ENCODE measurements around the gene PIK3R1. TPM values are rescaled to one million over a fixed set of nuclear protein-coding genes. Genes with fewer than 3 reads are reported as not detected.

PIK3R1 gene
- total and polyA plus RNA-seq, 7 donors: 29.7 to 155 (median 102) TPM

GRCh38 chr5:68215898-68216244, 315 bp downstream of the PIK3R1 start:
- no peak for DNase-seq
- no peak for TF ChIP-seq CTCF (IDR thresholded peaks at IDR 0.05)
- H3K9me3 ChIP-seq: peaks cover 3% of the 10 kb centered on the region
- intact Hi-C loops (cut with DNase I): loop anchor here in 1 of 2 donors (2.0 to 10.0 kb wide), 3 partner anchors 27 to 591 kb away; no protein-coding TSS in a partner anchor
- peak overlapping the region; percentile 95 for H3K4me3 ChIP-seq
- peak; percentile 45 to 54 (median 48) for ATAC-seq
- H3K4me1 ChIP-seq: peaks cover 24% of the 10 kb centered on the region
- H3K27ac ChIP-seq: peak overlapping the region; percentile 99
- H3K27me3 ChIP-seq (ENCODE audit: insufficient read depth in 3 of 3, low read length in 2 of 3): no peaks in the 10 kb centered on the region
- H3K36me3 ChIP-seq (ENCODE audit: insufficient read depth in 1 of 2, low read depth in 1 of 2): peaks cover 0 to 4% of the 10 kb centered on the region in 2 donors
- 0% methylated on average over 8 to 38 of the region's 38 CpGs for WGBS, 3 donors

GRCh38 chr5:68216245-68217046, 890 bp downstream of the PIK3R1 start:
- DNase-seq (peak; percentile 46 to 76), ATAC-seq (peak; percentile 6 to 51 (median 22))
- peaks cover 7% of the 10 kb centered on the region for H3K9me3 ChIP-seq
- no peak for TF ChIP-seq CTCF (IDR thresholded peaks at IDR 0.05)
- H3K27me3 ChIP-seq (ENCODE audit: insufficient read depth in 3 of 3, low read length in 2 of 3): no peaks in the 10 kb centered on the region
- intact Hi-C loops (cut with DNase I): loop anchor here in 1 of 2 donors (2.0 to 10.0 kb wide), 3 partner anchors 26 to 592 kb away; no protein-coding TSS in a partner anchor
- 0% methylated on average over 48 to 49 of the region's 49 CpGs for WGBS, 3 donors
- peaks cover 27% of the 10 kb centered on the region for H3K4me1 ChIP-seq
- peak overlapping the region; percentile 95 for H3K4me3 ChIP-seq
- peaks cover 0 to 4% of the 10 kb centered on the region in 2 donors for H3K36me3 ChIP-seq (ENCODE audit: insufficient read depth in 1 of 2, low read depth in 1 of 2)
- H3K27ac ChIP-seq: peak overlapping the region; percentile 99

DNA sequence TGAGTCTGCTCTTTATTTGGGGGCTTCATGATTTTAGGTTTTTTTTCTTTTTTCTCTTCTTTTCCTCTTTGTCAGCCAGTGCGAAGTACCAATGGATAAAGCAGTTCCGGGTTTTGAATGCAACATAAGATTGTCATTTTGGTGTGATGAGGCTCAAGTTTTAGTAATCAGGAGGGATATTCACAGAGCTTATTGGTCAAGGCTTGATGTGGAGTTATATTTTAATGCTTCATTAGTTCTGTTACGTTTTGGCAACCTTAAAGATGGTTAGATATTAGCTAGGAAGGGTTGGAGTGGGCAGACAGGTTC, 1.4 kb downstream of the PIK3R1 start:
- Histone ChIP-seq H3K4me3 (peak overlapping the region; percentile 95), H3K27ac (peak overlapping the region; percentile 99), H3K36me3 (ENCODE audit: insufficient read depth in 1 of 2, low read depth in 1 of 2) (peaks cover 0 to 4% of the 10 kb centered on the region in 2 donors), H3K4me1 (peaks cover 30% of the 10 kb centered on the region), H3K9me3 (peaks cover 7% of the 10 kb centered on the region), H3K27me3 (ENCODE audit: insufficient read depth in 3 of 3, low read length in 2 of 3) (no peaks in the 10 kb centered on the region)
- WGBS, 3 donors: 0 to 4% (median 2%) methylated on average over 3 of the region's 3 CpGs
- intact Hi-C loops (cut with DNase I): loop anchor here in 1 of 2 donors (2.0 to 10.0 kb wide), 3 partner anchors 26 to 592 kb away; no protein-coding TSS in a partner anchor
- no peak for TF ChIP-seq CTCF (IDR thresholded peaks at IDR 0.05)
- ATAC-seq: no peak
- no peak for DNase-seq

DNA sequence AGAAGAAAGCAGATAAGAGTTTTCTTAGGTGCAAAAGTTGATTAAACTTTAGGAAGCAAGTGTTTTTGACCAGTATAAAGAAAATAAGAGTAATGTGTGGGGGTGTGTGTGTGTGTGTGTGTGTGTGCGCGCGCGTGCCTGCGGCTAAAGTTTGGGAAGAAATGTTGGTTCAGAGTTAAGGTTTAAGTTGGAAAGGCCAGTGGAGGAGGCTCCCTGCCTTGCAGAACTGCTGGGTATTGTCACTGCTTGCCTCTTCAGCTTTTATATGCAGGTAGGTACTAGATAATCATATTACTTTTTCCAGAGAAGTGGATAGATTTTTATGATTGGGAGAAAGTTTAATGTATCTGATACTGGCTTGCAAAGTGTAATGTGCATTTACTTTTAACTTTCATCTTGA, 2.0 kb downstream of the PIK3R1 start:
- DNase-seq (no peak), ATAC-seq (no peak)
- peaks cover 32% of the 10 kb centered on the region for H3K4me1 ChIP-seq
- intact Hi-C loops (cut with DNase I): loop anchor here in 1 of 2 donors (2.0 to 10.0 kb wide), 3 partner anchors 25 to 593 kb away; no protein-coding TSS in a partner anchor
- H3K27ac ChIP-seq: peak overlapping the region; percentile 99
- no peak for TF ChIP-seq CTCF (IDR thresholded peaks at IDR 0.05)
- H3K27me3 ChIP-seq (ENCODE audit: insufficient read depth in 3 of 3, low read length in 2 of 3): no peaks in the 10 kb centered on the region
- peak overlapping the region; percentile 95 for H3K4me3 ChIP-seq
- H3K9me3 ChIP-seq: peaks cover 7% of the 10 kb centered on the region
- 21 to 28% (median 27%) methylated on average over 5 of the region's 5 CpGs for WGBS, 3 donors
- peaks cover 0 to 4% of the 10 kb centered on the region in 2 donors for H3K36me3 ChIP-seq (ENCODE audit: insufficient read depth in 1 of 2, low read depth in 1 of 2)
